NT2/D1 (cell line): ENCODE results near the gene DNAAF2.

Experiments
- SUZ12 ChIP-seq: IDR thresholded peaks from 2 replicates; pipeline ENCODE4 v1.6.1; 2011; ENCODE audit not compliant: insufficient read length, insufficient read depth; ENCODE audit errors: extremely low read depth
- YY1 ChIP-seq: IDR thresholded peaks from 2 replicates; pipeline ENCODE4 v1.6.1; 2011; ENCODE audit not compliant: insufficient read length, insufficient read depth
- ZNF274 ChIP-seq: IDR thresholded peaks from 2 replicates; pipeline ENCODE4 v1.6.1; 2011; ENCODE audit warnings: mild to moderate bottlenecking, low read depth, low read length

DNA sequence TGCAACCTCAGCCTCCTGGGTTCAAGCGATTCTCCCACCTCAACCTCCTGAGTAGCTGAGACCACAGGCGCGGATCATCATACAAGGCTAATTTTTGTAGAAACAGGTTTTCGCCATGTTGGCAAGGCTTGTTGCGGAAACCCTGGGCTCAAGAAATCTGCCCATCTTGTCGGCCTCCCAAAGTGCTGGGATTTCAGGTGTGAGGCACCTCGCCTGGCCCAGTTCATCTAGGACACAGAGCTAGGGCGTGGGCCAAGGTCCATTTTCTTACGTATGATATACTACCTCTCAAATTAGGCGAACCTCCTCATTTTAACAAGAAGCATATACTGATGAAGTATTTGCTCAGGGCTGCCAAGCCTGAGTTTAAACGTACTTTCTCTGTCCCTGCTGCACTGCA, 51.0 kb downstream of the DNAAF2 start:
- TF ChIP-seq ZNF274, result no peak
- TF ChIP-seq SUZ12, result no peak
- TF ChIP-seq YY1, result no peak
